Stimulated activated CD4-positive, alpha-beta T cell treated with anti-CD3 and anti-CD28 coated beads, Interleukin-4, amount 100 ng/mL, for 24 hours (primary cell): ENCODE results near the gene CYP2R1.
"Not testable (repeated sequence)": the region's sequence is repeated elsewhere in the genome, so short reads cannot be mapped to it uniquely, and the experiment has no call there.

Experiments
- DNase-seq: peaks from one replicate; pipeline ENCODE4 v3.0.0-alpha.2; 2020

CYP2R1 gene

DNA sequence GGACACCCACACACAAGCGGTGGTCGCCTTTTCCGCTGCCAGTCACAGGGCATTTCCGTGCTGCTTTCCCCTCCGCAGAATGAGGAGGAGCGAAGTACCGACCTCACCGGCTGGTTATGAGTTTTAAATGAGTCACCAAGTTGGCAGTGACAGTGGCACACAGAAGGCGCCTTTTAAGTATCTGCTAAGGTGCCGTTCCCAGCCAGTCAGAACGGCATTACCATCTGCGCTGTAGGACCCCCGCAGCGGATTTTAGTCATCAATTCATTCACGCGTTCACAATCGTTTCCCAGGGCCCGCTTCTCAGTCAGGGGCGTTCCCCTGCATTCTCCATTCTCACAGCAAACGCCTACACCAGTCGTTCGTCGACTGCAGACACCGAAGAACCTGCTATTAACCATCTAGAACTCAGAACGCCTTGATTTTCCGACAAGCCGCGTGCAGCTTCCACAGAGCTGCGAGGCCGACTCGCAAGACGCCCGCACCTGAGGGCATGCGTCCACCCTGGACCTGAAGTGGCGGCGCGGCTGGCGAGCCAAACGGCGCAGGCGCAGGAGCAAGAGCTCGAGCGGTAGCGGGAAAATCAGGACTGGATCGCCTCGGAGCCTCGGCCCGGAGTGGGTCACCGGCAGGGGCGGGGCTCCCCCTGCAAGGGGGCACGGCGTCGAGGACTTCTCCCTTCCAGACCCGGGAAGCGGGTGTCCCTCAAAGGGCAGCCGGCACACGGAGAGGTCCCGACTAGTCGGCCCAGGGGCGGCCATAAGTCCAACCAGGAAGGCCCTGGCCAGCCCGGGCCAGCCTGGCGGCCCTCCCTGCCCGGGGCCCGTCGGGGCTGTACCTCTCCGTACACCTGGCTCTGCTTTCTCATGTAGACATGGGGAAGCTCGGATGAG is 642 bp downstream of the CYP2R1 start:
- peak; percentile 87 for DNase-seq

DNA sequence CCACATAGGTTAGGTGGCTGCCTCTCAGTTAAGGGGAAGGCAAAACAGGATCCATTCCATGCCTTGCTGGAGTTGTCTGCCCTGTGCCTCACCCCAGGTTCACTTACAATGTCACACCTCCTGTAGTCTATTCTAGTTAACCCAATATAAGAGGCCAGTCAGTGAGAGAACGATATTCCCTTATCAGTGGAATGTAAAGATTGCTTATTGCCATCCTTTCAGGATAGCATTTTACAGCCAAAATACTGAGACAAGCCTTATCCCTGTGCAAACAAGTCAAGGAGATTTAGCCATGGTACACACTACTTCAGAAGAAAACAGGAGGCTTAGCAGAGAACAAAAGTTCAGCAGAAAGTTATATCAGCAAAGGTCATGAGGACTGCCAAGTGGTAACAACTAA is 5.5 kb downstream of the CYP2R1 start:
- no peak for DNase-seq

DNA sequence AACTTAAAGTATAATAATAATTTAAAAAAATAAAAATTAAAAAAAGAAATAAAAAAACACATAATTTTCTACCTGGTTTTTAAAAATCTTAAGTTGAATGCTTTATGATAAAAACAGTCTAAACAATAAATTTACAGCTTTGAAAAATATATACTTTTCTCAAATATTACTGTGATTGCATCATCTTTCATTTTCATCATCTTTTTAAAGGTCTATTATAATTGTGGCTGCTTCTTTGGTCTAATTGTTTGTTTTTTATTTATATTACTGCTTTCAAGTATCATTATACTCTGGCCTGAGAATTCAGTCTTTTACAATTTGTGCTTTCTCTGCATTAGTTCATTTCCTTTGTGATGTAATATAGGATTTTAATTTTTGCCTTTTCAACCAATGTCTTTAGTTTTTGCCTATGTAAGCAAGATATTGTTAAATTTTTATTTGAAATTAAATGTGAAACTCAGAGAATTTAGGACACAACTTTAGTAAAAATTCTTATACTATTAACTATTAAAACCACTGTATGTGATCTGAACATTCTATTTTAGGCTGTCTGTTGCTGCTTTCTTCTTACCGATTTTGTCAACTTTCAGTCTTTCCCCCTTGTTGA is 7.3 kb downstream of the CYP2R1 start:
- no peak for DNase-seq

DNA sequence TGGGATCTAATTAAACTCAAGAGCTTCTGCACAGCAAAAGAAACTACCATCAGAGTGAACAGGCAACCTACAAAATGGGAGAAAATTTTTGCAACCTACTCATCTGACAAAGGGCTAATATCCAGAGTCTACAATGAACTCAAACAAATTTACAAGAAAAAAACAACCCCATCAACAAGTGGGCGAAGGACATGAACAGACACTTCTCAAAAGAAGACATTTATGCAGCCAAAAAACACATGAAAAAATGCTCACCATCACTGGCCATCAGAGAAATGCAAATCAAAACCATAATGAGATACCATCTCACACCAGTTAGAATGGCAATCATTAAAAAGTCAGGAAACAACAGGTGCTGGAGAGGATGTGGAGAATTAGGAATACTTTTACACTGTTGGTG is 8.3 kb downstream of the CYP2R1 start:
- not testable (repeated sequence) for DNase-seq

DNA sequence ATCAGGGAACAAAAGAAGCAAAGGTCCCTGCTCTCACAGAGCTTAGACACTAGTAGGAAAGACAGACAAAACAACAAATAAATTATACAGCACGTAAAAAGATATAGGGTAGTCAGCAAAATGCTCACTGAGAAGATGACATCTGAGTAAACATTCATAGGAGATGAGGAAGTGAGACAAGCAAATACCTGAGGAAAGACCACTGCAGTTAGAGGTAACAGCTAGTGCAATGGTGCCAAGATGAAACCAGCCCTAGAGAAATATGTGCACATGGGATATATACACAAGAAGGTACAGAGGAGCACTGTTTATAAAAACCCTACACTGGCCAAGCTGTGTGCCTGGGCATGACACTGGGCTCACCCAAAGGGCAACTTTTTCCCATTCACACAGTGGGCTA is 9.8 kb downstream of the CYP2R1 start:
- DNase-seq, result no peak

DNA sequence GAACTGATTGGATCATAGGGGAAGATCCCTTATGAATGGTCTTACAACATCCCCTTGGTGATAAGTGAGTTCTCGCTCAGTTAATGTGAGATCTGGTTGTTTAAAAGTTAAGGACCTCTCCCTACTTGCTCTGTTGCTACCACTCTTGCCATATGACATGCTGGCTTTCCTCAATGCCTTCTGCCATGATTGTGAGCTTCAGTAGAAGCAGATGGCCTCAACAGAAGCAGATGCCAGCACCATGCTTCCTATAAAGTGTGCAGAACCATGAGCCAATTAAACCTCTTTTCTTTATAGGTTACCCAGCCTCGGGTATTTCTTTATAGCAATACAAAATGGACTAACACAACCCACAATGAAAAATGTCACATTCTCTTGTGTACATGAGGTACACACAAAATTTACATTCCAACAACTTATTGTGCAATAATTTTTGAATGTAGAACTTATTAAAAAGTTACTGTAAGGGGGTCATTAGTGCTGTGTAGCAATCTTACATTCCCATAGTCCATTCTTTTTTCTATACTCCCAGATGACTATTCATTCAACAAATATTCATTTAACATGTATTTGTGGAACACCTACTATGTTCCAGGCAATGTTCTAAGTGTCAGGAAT is 10.3 kb downstream of the CYP2R1 start:
- DNase-seq, result no peak

DNA sequence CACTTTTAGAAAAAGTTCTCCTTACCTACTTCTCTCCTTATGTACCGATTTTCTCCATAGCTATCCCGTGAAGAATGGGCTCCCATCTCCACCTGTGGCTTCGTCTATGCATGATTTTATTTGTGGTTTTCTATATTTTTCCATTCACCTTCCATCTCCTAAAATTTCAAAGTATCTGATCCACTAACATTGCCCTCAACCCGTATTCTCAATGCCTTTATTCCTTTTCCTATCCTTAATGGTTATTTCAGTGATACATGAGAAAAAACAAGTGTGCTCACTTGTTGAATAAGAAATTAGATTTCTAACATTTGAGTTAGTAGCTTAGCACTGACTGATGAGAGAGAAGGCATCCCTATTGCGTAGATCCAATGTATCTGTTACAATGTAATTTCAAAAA is 16.9 kb downstream of the CYP2R1 start:
- DNase-seq, result no peak

- no peak for DNase-seq
Observed at GRCh38 chr11:14873632-14874031, 18.4 kb downstream of the CYP2R1 start.

- DNase-seq, result no peak
Observed at GRCh38 chr11:14872032-14872431, 20.0 kb downstream of the CYP2R1 start.

GRCh38 chr11:14863775-14864174 is 28.3 kb downstream of the CYP2R1 start:
- DNase-seq, result not testable (repeated sequence)

- no peak for DNase-seq
Observed at GRCh38 chr11:14861680-14862079, 30.4 kb downstream of the CYP2R1 start.

DNA sequence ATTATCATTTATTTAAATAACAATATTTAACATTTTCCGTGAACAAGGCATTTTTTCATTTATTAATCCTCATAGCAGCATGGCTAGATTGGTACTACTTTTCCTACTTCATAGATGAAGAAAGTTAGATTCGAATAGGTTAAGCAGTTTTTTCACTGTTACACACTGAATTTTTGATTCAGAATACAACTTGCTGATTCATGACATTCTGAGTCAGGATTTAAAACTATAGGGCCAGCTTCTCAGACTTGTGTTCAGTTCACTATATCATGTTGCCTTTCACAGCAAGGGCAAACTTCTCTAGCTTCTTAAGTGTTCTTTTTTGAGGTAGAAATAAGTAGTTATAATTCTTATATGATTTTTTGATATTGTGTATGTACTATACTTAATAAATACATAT is 31.5 kb downstream of the CYP2R1 start:
- no peak for DNase-seq

DNA sequence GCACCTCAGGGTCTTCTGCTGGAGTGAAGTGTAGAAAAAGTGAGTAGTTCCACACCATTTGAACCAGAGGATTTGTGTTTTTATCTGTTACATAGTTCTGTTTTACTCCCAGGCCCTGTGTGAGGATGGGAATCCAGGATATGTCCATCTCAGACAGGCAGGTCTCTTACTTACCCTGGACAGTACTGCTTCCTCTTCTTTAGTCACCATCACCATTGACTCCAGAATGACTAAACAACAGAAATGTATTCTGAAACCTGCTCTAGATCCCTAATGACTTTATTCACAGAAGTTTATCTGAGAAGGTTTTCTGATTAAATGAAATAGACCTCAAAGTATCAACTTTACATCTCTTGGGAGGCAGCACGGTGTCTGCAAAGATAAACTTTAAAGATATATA is 33.6 kb downstream of the CYP2R1 start:
- no peak for DNase-seq

- DNase-seq, result no peak
Observed at GRCh38 chr11:14857621-14858020, 34.4 kb downstream of the CYP2R1 start.

GRCh38 chr11:14855890-14856289 is 36.1 kb downstream of the CYP2R1 start:
- DNase-seq, result no peak

GRCh38 chr11:14854057-14854456 is 38.0 kb downstream of the CYP2R1 start:
- no peak for DNase-seq

- DNase-seq, result no peak
Observed at GRCh38 chr11:14852571-14853177, 39.4 kb downstream of the CYP2R1 start.

GRCh38 chr11:14842002-14842401 is 50.0 kb downstream of the CYP2R1 start:
- DNase-seq, result no peak

DNA sequence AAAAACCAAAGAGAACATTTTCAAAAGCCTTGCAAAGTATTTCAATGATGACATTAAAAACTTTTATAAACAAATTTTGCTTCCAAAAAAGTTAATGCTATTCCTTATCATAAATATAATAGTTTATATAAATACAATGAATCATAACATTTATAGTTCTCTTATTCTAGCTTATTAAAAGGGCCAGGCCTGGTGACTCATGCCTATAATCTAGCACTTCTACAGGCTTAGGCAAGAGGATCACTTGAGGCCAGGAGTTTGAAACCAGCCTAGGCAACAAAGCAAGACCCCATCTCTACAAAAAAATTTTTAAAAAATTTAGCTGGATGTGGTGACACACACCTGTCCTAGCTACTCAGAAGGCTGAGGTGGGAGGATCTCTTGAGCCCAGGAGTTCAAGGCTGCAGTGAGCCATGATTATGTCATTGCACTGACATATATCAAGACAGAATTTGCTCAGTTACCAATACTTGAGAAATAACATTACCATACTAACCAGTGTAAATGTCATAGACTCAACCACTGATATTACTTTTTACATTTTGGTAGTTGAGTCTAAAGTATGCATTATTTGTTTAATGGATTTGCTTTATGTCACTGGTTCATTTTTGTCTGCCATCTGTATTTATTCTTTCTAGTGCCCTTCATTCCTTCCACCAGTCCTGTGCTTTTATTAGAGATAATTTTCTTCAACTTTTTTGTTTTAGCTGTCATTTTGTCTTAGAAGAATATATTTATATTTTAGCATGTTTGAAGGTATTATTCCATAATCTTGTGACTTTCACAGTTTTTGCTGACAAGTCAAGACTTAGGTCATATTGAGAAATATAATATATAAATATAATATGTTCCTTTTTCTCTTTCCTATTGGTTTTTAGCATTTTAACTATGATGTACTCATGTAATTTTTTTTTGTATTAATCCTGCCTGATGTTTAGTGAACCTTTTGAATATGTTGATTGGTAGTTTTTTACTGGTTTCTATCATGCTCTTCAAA is 56.2 kb downstream of the CYP2R1 start:
- DNase-seq, result no peak
